Amniotic epithelial cell (primary cell): Measurements from ENCODE around the gene TMEM131.
"Not testable (repeated sequence)": the region's sequence is repeated elsewhere in the genome, so short reads cannot be mapped to it uniquely, and the experiment has no call there.

Source experiments
- DNase-seq: peaks from one replicate; pipeline ENCODE4 v3.0.0-alpha.2; 2010; ENCODE audit warnings: low read depth

The TMEM131 gene

GRCh38 chr2:97723156-97724072, 272.3 kb downstream of the TMEM131 start:
- DNase-seq: no peak

GRCh38 chr2:97722227-97722626, 273.5 kb downstream of the TMEM131 start:
- DNase-seq: peak; percentile 35

- DNase-seq: no peak
Observed at GRCh38 chr2:97720746-97721145, 275.0 kb downstream of the TMEM131 start.

GRCh38 chr2:97719362-97720155, 276.2 kb downstream of the TMEM131 start:
- DNase-seq: no peak

GRCh38 chr2:97718942-97719341, 276.8 kb downstream of the TMEM131 start:
- no peak for DNase-seq

- no peak for DNase-seq
Observed at GRCh38 chr2:97718051-97718882, 277.5 kb downstream of the TMEM131 start.

GRCh38 chr2:97717613-97717995, 278.1 kb downstream of the TMEM131 start:
- no peak for DNase-seq

- DNase-seq: no peak
Observed at GRCh38 chr2:97716695-97717612, 278.8 kb downstream of the TMEM131 start.

- no peak for DNase-seq
Observed at GRCh38 chr2:97715951-97716694, 279.6 kb downstream of the TMEM131 start.

- DNase-seq: no peak
Observed at GRCh38 chr2:97714950-97715652, 280.6 kb downstream of the TMEM131 start.

- no peak for DNase-seq
Observed at GRCh38 chr2:97714084-97714949, 281.4 kb downstream of the TMEM131 start.

- DNase-seq: no peak
Observed at GRCh38 chr2:97713296-97714083, 282.3 kb downstream of the TMEM131 start, which contains the start of gene ZAP70. TSS of gene ZAP70 (plus strand) at chr2:97713576. CDS start at chr2:97724037, 10,461 bp downstream.

GRCh38 chr2:97712693-97713295, 283.0 kb downstream of the TMEM131 start:
- no peak for DNase-seq

GRCh38 chr2:97712175-97712574, 283.6 kb downstream of the TMEM131 start:
- DNase-seq: not testable (repeated sequence)

- no peak for DNase-seq
Observed at GRCh38 chr2:97711394-97711711, 284.4 kb downstream of the TMEM131 start.

GRCh38 chr2:97708608-97709007, 287.1 kb downstream of the TMEM131 start:
- no peak for DNase-seq

GRCh38 chr2:97708048-97708380, 287.7 kb downstream of the TMEM131 start:
- DNase-seq: no peak
